ENCODE results near the gene MYO5B. TPM values are rescaled to one million over a fixed set of nuclear protein-coding genes. Genes with fewer than 3 reads are reported as not detected.

The MYO5B gene
- total and polyA plus RNA-seq, 2 of the 4 experiments (the other 2 are of a cell fraction): 0.24 to 0.54 TPM

- WGBS, 2 experiments (ENCODE audit: extremely low coverage in 2 of 2, insufficient read length in 1 of 2): no CpG with 5 or more reads among the region's 2 CpGs
- H4K8ac ChIP-seq (ENCODE audit: low read depth in 2 of 2, low read length in 2 of 2): no peak overlapping the region
- TF ChIP-seq BHLHE40 (IDR thresholded peaks at IDR 0.05; ENCODE audit: low read depth, low read length) (no peak), USF2 (IDR thresholded peaks at IDR 0.05; ENCODE audit: low read depth, low read length) (no peak), RCOR1 (IDR thresholded peaks at IDR 0.05; ENCODE audit: insufficient replicate concordance, low read length) (no peak), MAFK (IDR thresholded peaks at IDR 0.05; ENCODE audit: low read depth, low read length) (no peak), FOS (IDR thresholded peaks at IDR 0.05; ENCODE audit: low read depth, low read length) (no peak), MXI1 (IDR thresholded peaks at IDR 0.05; ENCODE audit: borderline replicate concordance, low read depth, low read length) (no peak), SMC3 (IDR thresholded peaks at IDR 0.05; ENCODE audit: low read depth, low read length) (no peak), ELK1 (IDR thresholded peaks at IDR 0.05; ENCODE audit: borderline replicate concordance, low read depth, low read length) (no peak), POLR2A (IDR thresholded peaks at IDR 0.05; ENCODE audit: low read depth, low read length) (no peak), NFE2L2 (IDR thresholded peaks at IDR 0.05; ENCODE audit: low read depth, low read length) (no peak), CHD1 (IDR thresholded peaks at IDR 0.05; ENCODE audit: low read depth, low read length) (no peak), RFX5 (IDR thresholded peaks at IDR 0.05; ENCODE audit: low read depth, low read length) (no peak), CEBPB (IDR thresholded peaks at IDR 0.05; ENCODE audit: low read depth, low read length) (no peak), RAD21 (IDR thresholded peaks at IDR 0.05; ENCODE audit: low read length) (no peak)
- H3K14ac ChIP-seq (replicated peaks; ENCODE audit: low read depth, low read length): no peak overlapping the region
- H2AFZ ChIP-seq (replicated peaks; ENCODE audit: low read length, poor library complexity): no peak overlapping the region
- ATAC-seq (ENCODE audit: low read depth) (no peak), DNase-seq (no peak)
- ChIA-PET POLR2A (ENCODE audit: unreplicated experiment) (no interaction called here), CTCF (interaction anchor here (1.6 kb wide), 1 partner anchor 12 kb away, joined by 5 read pairs; no protein-coding TSS in a partner anchor)
- no TSS peak for BruUV-seq (replicated peaks)
- H3K18ac ChIP-seq (ENCODE audit: low read depth, low read length): no peak overlapping the region
- H3K9ac ChIP-seq (ENCODE audit: low read depth, low read length): no peak overlapping the region
- H3K23ac ChIP-seq (ENCODE audit: low read depth, low read length): no peak overlapping the region
- peaks cover 10% of the 10 kb centered on the region for H3K27me3 ChIP-seq (ENCODE audit: control insufficient read depth, insufficient read depth, low read length)
- H3K4ac ChIP-seq (ENCODE audit: low read depth, low read length): no peak overlapping the region
- no peaks in the 10 kb centered on the region for H3K79me1 ChIP-seq (ENCODE audit: low read depth in 1 of 2, low read length in 2 of 2)
- in situ Hi-C loops (cut with MboI; ENCODE audit: low sequenced_read_pairs) (no loop called here), intact Hi-C loops (cut with micrococcal nuclease) (no loop called here), dilution Hi-C loops (cut with HindIII; ENCODE audit: low sequenced_read_pairs, unreplicated experiment) (no loop called here)
- H3K4me1 ChIP-seq (ENCODE audit: control insufficient read depth, insufficient read depth, low read length): no peaks in the 10 kb centered on the region
- no peak overlapping the region for H2AK9ac ChIP-seq (replicated peaks; ENCODE audit: low read depth, low read length, poor library complexity)
- no peak overlapping the region for H2BK120ac ChIP-seq (ENCODE audit: low read depth, low read length)
- H3K9me3 ChIP-seq (ENCODE audit: control insufficient read depth, insufficient read depth, low read length): no peaks in the 10 kb centered on the region
- no peaks in the 10 kb centered on the region for H3K36me3 ChIP-seq (ENCODE audit: control insufficient read depth, insufficient read depth, low read length)
- no peaks in the 10 kb centered on the region for H4K20me1 ChIP-seq (ENCODE audit: insufficient read depth, low read length)
- H2BK15ac ChIP-seq (ENCODE audit: low read depth, low read length): no peak overlapping the region
- H3K9me1 ChIP-seq (ENCODE audit: insufficient read depth, low read length): no peaks in the 10 kb centered on the region
- no peak overlapping the region for H2BK20ac ChIP-seq (ENCODE audit: low read depth, low read length)
- H3K56ac ChIP-seq (ENCODE audit: extremely low read depth, insufficient read depth, low read length): no peak overlapping the region
- H4K5ac ChIP-seq (ENCODE audit: low read depth, low read length): no peak overlapping the region
- no peak overlapping the region for H3K4me2 ChIP-seq (ENCODE audit: low read depth, low read length)
- no peak overlapping the region for H3K4me3 ChIP-seq (ENCODE audit: insufficient read depth, low read depth, low read length)
- no peak overlapping the region for H2BK5ac ChIP-seq (ENCODE audit: low read depth, low read length, poor library complexity, severe bottlenecking)
- H2AK5ac ChIP-seq (ENCODE audit: low read depth, low read length): no peak overlapping the region
- no peak overlapping the region for H4K91ac ChIP-seq (ENCODE audit: insufficient read depth, low read depth, low read length)
- H3K27ac ChIP-seq (ENCODE audit: insufficient read depth, low read length): no peak overlapping the region
Measured at GRCh38 chr18:49910986-49911385, 284.0 kb downstream of the MYO5B start.

Measured in IMR-90 (cell line).